Measurements from ENCODE around the gene SEMA5B. TPM values are rescaled to one million over a fixed set of nuclear protein-coding genes. Genes with fewer than 3 reads are reported as not detected.

SEMA5B gene
- total and polyA plus RNA-seq, 4 donors, result 0.20 to 1.1 (median 0.23) TPM

DNA sequence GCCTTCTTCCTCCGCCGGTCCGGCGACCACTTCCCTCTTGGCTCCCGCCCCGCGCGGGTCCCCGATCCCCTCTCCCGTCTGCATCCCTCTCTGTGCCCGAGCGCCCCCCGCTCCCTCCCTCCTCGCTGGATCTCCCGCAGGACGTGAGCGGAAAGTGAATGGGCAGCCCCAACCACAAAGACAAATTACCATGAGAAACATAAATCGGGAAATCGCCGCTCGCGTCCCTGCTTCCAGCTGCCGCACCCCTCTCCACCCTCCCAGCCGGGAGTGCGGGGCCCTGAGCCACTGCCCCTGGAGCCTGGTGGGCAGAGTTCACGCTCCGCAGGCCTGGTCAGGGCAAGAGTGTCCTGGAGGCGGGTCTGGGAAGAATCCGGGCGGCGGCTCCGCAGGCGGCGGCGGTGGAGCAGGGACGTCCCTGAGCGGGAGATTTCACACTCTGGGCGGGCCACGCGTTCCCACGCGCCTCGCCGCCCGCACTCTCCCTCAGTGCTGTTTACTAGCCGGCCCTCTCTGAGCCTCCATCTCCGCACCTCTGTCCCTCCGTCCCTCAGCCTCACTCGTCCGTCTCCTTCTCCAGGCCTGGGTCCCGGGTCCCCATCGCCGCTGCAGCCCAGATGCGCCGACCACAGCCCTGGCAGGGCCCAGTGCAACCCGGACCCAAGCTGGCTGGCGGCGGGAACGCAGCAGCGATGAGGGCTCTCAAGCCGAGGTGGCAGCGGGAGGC is 835 bp downstream of the SEMA5B start:
- 2% methylated on average over 62 of the region's 62 CpGs for WGBS
- Histone ChIP-seq H3K27ac (ENCODE audit: low read depth in 1 of 2, low read length in 2 of 2) (no peak overlapping the region), H3K9ac (ENCODE audit: low read depth in 1 of 2, low read length in 2 of 2) (no peak overlapping the region), H3K36me3 (ENCODE audit: control insufficient read depth in 4 of 4, insufficient read depth in 3 of 4, low read depth in 1 of 4, low read length in 3 of 4) (no peaks in the 10 kb centered on the region), H3K4me1 (ENCODE audit: control insufficient read depth in 4 of 4, insufficient read depth in 4 of 4, low read length in 3 of 4) (peaks cover 14 to 31% (median 17%) of the 10 kb centered on the region in 4 donors), H3K9me3 (ENCODE audit: control insufficient read depth in 4 of 4, low read length in 3 of 4) (no peaks in the 10 kb centered on the region), H3K27me3 (ENCODE audit: control insufficient read depth in 4 of 4, insufficient read depth in 4 of 4, low read length in 3 of 4) (no peaks in the 10 kb centered on the region), H3K4me3 (ENCODE audit: low read depth in 1 of 3, low read length in 3 of 3) (peak overlapping the region in 2 of 3 donors; percentile 50 to 61)
- no peak for DNase-seq (ENCODE audit: low spot score)
- TF ChIP-seq FOXA2 (IDR thresholded peaks at IDR 0.05), result no peak
- no peak for TF ChIP-seq HNF4G (IDR thresholded peaks at IDR 0.05)
- peak in 1 of 2 donors; percentile 15 for TF ChIP-seq RAD21 (IDR thresholded peaks at IDR 0.05)
- TF ChIP-seq JUND (IDR thresholded peaks at IDR 0.05), result no peak
- TF ChIP-seq NR2F2 (IDR thresholded peaks at IDR 0.05), result no peak
- no peak for TF ChIP-seq EGR1 (IDR thresholded peaks at IDR 0.05; ENCODE audit: low read depth in 2 of 2)
- no peak for TF ChIP-seq ATF3 (IDR thresholded peaks at IDR 0.05)
- no peak for TF ChIP-seq YY1 (IDR thresholded peaks at IDR 0.05)
- no peak for TF ChIP-seq FOXA1 (IDR thresholded peaks at IDR 0.05)
- no peak for TF ChIP-seq ZBTB33 (IDR thresholded peaks at IDR 0.05)
- no peak for TF ChIP-seq TAF1 (conservative IDR thresholded peaks at IDR 0.05)
- TF ChIP-seq REST (IDR thresholded peaks at IDR 0.05), result no peak
- TF ChIP-seq HNF4A (conservative IDR thresholded peaks at IDR 0.05), result peak in 1 of 2 donors; percentile 22

DNA sequence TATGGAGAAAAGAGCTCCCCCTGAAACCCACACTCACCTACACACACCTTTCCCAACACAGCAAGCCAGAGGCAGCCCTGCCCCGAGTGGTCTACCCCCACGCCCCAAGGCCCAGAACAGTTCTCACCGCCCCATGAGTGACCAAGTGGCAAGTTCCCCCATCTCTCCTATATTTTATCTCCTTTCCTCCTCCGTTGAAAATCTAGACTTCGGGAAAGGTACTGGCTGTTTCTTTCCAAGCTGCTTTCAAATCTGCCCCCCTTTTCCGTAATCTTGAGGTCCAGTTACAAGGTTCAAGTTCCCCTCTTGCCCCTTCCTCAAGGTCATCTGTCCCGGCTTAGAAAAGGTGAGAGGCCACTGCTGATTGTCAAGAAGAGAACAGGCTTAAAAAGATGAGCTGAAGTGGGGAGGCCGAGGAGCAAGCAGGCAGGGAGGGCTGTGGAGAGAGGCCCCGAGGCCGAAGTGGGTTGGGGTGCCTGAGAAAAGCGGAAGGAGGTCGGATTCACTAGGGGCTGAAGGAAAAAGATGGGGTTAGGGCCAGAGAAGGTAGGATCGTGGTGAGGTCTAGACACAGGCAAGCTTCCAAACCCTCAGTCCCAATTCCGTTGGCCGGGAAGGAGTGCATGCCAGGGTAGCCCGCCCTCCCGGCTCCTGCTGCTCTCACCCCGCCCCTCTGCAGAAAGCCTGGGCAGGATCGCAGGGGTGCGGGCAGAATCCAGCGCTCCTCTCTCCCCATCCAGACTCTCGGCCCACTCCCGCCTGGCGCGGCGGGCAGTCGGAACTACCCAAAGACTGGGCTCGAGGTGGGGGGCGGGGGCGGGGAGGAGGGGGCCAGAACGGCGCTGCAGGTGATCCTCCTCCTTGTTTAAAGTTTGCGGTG is 1.7 kb downstream of the SEMA5B start:
- 32% methylated on average over 33 of the region's 33 CpGs for WGBS
- H3K4me3 ChIP-seq (ENCODE audit: low read depth in 1 of 3, low read length in 3 of 3), result peak overlapping the region in 1 of 3 donors; percentile 61
- TF ChIP-seq GABPA (IDR thresholded peaks at IDR 0.05 in 1 of 2, conservative IDR thresholded peaks at IDR 0.05 in 1 of 2) (no peak), REST (IDR thresholded peaks at IDR 0.05) (no peak), FOXA2 (IDR thresholded peaks at IDR 0.05) (no peak), RXRA (IDR thresholded peaks at IDR 0.05) (no peak), RAD21 (IDR thresholded peaks at IDR 0.05) (no peak), HNF4A (conservative IDR thresholded peaks at IDR 0.05) (no peak), EGR1 (IDR thresholded peaks at IDR 0.05; ENCODE audit: low read depth in 2 of 2) (no peak), JUND (IDR thresholded peaks at IDR 0.05) (no peak), SP1 (IDR thresholded peaks at IDR 0.05) (no peak), YY1 (IDR thresholded peaks at IDR 0.05) (no peak), FOXA1 (IDR thresholded peaks at IDR 0.05) (no peak), TAF1 (conservative IDR thresholded peaks at IDR 0.05) (no peak), ATF3 (IDR thresholded peaks at IDR 0.05) (no peak), NR2F2 (IDR thresholded peaks at IDR 0.05) (no peak), HNF4G (IDR thresholded peaks at IDR 0.05) (no peak)
- TF ChIP-seq, protein P1, sequence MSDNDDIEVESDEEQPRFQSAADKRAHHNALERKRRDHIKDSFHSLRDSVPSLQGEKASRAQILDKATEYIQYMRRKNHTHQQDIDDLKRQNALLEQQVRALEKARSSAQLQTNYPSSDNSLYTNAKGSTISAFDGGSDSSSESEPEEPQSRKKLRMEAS (IDR thresholded peaks at IDR 0.05), result no peak

More for the DNA sequence above, 1.7 kb downstream of the SEMA5B start:
- Histone ChIP-seq H3K9me3 (ENCODE audit: control insufficient read depth in 4 of 4, low read length in 3 of 4) (no peaks in the 10 kb centered on the region), H3K27ac (ENCODE audit: low read depth in 1 of 2, low read length in 2 of 2) (no peak overlapping the region), H3K9ac (ENCODE audit: low read depth in 1 of 2, low read length in 2 of 2) (no peak overlapping the region), H3K4me1 (ENCODE audit: control insufficient read depth in 4 of 4, insufficient read depth in 4 of 4, low read length in 3 of 4) (peaks cover 14 to 31% (median 17%) of the 10 kb centered on the region in 4 donors), H3K36me3 (ENCODE audit: control insufficient read depth in 4 of 4, insufficient read depth in 3 of 4, low read depth in 1 of 4, low read length in 3 of 4) (no peaks in the 10 kb centered on the region), H3K27me3 (ENCODE audit: control insufficient read depth in 4 of 4, insufficient read depth in 4 of 4, low read length in 3 of 4) (no peaks in the 10 kb centered on the region)
- DNase-seq (ENCODE audit: low spot score), result no peak

All from liver (tissue), 9 donors.